IPS DF 6.9 (cell line): ENCODE measurements around the gene LYVE1.

Experiments used
- DNase-seq: peaks from one replicate; pipeline ENCODE4 v3.0.0-alpha.2; 2013; ENCODE audit warnings: low read depth, low spot score
- H3K27ac ChIP-seq: one replicate; pipeline ENCODE4 v1.5.1; 2013; ENCODE audit warnings: low read length, control low read depth
- H3K27me3 ChIP-seq: 2 replicates; pipeline ENCODE4 v1.6.1; 2013; ENCODE audit warnings: mild to moderate bottlenecking, low read length; ENCODE audit not compliant: control insufficient read depth, insufficient read depth
- H3K36me3 ChIP-seq: 2 replicates; pipeline ENCODE4 v1.6.1; 2013; ENCODE audit warnings: low read length; ENCODE audit not compliant: control insufficient read depth, insufficient read depth
- H3K4me1 ChIP-seq: 2 replicates; pipeline ENCODE4 v1.6.1; 2013; ENCODE audit warnings: low read length; ENCODE audit not compliant: control insufficient read depth, insufficient read depth
- H3K4me3 ChIP-seq: 2 replicates; pipeline ENCODE4 v1.5.1; 2013; ENCODE audit warnings: mild to moderate bottlenecking, low read length
- H3K9me3 ChIP-seq: 2 replicates; pipeline ENCODE4 v1.6.1; 2013; ENCODE audit warnings: low read length, inconsistent platforms; ENCODE audit not compliant: control insufficient read depth, insufficient read depth
- WGBS: extraction: QIAGEN DNeasy Blood & Tissue Kit; methylation state at CpG from one replicate; pipeline ENCODE4 v1.1.7; 2013; ENCODE audit warnings: mixed read lengths, missing lambda C conversion rate; ENCODE audit not compliant: insufficient read length, insufficient coverage; 5-methylcytosine and 5-hydroxymethylcytosine counted together

Gene LYVE1

DNA sequence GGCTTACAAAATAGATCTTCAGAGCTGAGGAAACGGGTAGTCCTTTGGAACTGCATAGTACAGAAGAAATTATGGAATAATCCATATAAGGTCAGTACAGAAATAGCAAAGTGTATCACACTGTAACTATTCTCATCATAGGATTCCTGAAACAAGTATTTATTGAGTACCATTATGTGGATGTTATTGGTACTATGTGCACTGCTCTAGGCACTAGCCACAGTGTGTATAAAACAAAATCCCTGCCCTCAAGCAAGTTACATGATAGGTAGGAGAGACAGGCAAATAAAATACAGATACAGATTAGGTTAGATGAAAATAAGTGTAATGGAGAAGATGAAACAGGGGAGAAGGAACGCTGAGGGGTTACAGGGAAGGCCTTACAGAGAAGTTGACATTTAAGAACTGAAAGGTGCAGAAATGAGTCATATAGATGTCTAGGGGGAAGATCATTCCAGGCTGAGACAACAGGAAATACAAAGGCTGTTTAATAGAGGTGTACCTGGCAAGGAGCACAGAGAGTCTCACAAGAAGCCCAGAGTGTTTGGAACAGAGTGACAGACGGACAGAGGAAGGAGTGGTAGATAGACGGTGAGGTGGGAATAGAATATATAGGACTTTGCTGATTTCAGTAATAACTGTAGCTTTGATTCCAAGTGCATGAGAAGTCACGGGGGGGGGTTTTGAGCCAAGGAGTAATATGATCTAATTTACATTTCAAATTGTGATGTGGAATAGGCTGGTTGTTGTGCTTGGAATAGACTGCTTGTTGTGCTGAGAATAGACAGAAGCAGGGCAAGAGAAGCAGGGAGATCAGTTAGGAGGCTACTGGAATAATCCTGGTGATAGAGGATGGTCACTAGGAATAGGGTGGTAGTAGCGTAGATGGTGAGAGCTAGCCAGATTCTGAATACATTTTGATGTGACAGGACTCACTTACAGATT lies 41.2 kb downstream of the LYVE1 start:
- no peak overlapping the region for H3K4me3 ChIP-seq
- H3K27me3 ChIP-seq: no peaks in the 10 kb centered on the region
- DNase-seq: no peak
- H3K36me3 ChIP-seq: no peaks in the 10 kb centered on the region
- no peak overlapping the region for H3K27ac ChIP-seq
- no peaks in the 10 kb centered on the region for H3K4me1 ChIP-seq
- H3K9me3 ChIP-seq: no peaks in the 10 kb centered on the region
- WGBS: 100% methylated on average over 1 of the region's 6 CpGs

DNA sequence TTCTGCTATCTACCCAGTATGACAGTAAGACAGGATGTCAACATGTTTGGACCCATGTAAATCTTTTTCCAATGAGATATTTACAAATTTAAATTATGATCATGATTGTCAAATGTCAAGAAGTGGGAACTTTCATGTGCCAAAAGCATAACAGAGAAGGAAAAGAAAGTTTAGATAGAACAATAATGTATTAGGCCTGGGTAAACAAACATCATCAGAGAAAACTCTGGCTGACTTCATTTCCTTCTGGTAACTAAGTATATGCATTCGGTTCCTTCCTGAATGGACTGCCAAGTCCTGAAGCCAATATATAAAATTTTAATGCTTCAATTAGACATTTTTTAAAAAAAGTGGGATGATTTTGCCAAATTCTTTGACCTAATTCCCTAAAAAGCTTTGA lies 44.0 kb downstream of the LYVE1 start:
- no peak overlapping the region for H3K27ac ChIP-seq
- H3K9me3 ChIP-seq: no peaks in the 10 kb centered on the region
- H3K36me3 ChIP-seq: no peaks in the 10 kb centered on the region
- no peaks in the 10 kb centered on the region for H3K27me3 ChIP-seq
- no CpG with 5 or more reads among the region's 1 CpG for WGBS
- H3K4me1 ChIP-seq: no peaks in the 10 kb centered on the region
- no peak for DNase-seq
- H3K4me3 ChIP-seq: no peak overlapping the region

DNA sequence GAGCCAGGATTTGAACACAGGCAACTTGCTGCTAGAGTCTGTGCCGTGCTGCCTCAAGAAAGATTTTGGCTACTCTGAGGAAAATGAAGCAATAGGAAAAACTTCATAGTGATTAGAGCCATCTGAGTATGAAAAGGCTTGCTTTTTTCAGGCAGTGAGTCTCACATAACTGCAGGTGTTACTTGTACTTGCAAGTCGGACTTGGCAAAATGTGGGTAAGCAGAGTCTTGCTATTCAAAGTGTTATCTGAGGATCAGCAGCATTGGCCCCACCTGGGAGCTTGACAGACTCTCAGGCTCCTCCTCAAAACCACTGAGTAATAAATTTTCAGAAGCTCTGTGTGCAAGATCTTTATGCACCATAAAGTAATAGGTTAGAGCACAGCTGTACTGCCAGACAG lies 45.5 kb downstream of the LYVE1 start:
- DNase-seq: no peak
- no peaks in the 10 kb centered on the region for H3K36me3 ChIP-seq
- H3K27me3 ChIP-seq: no peaks in the 10 kb centered on the region
- WGBS: no CpG with 5 or more reads among the region's 2 CpGs
- H3K4me1 ChIP-seq: no peaks in the 10 kb centered on the region
- H3K27ac ChIP-seq: no peak overlapping the region
- no peaks in the 10 kb centered on the region for H3K9me3 ChIP-seq
- H3K4me3 ChIP-seq: no peak overlapping the region

DNA sequence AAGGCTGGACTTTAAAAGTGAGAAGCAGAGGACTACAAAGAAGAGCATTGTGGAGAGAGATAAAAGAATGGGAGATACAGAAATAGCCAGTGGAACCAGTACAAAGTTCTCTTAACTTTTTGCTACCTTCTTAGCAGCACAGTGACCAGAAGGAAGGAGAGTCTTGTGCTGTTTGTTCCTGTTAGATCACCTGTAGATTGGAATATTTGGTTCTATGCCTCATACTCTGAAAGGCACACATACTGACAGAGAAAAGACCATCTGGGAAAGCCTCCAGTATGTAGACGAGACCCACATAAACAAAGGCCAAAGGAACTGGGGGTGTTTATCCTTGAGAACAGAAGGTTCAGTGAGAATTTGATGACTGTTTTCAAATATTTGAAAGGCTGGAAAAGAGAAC lies 46.2 kb downstream of the LYVE1 start:
- no CpG with 5 or more reads among the region's 1 CpG for WGBS
- Histone ChIP-seq H3K27ac (no peak overlapping the region), H3K4me3 (no peak overlapping the region), H3K4me1 (no peaks in the 10 kb centered on the region), H3K9me3 (no peaks in the 10 kb centered on the region), H3K36me3 (no peaks in the 10 kb centered on the region), H3K27me3 (no peaks in the 10 kb centered on the region)
- DNase-seq: no peak

DNA sequence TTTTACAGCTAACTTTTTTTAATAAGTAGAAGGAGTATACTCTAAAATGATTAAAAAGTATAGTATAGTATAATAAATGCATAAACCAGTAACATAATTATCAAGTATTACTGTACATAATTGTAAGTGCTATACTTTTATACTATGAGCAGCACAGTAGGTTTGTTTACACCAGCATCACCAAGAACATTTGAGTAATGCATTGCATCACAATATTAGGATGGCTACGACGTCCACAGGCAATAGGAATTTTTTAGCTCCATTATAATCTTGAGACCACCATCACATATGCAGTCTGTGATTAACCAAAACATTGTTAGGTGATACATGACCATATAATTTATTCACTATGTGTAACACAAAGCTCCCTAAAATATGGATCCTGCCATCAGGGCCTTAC lies 47.9 kb downstream of the LYVE1 start:
- WGBS: no CpG with 5 or more reads among the region's 2 CpGs
- H3K27me3 ChIP-seq: no peaks in the 10 kb centered on the region
- no peaks in the 10 kb centered on the region for H3K9me3 ChIP-seq
- no peaks in the 10 kb centered on the region; the same call in 1 of the 2 replicates for H3K4me1 ChIP-seq
- DNase-seq: no peak
- no peaks in the 10 kb centered on the region for H3K36me3 ChIP-seq
- no peak overlapping the region for H3K4me3 ChIP-seq
- no peak overlapping the region for H3K27ac ChIP-seq

DNA sequence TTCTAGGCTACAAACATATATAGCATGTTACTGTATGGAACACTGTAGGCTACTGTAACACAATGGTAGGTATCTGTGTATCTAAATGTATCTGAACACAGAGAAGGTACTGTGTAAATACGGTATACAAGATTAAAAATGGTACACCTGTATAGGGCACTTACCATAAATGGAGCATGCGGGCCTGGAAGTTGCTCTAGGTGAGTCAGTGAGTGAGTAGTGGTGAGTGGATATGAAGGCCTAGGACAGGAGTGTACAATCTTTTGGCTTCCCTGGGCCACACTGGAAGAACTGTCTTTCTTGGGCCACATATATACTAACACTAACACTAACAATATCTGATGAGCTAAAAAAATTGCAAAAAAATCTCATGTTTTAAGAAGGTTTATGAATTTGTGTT lies 48.8 kb downstream of the LYVE1 start:
- Histone ChIP-seq H3K4me3 (no peak overlapping the region), H3K27me3 (no peaks in the 10 kb centered on the region), H3K9me3 (no peaks in the 10 kb centered on the region), H3K4me1 (no peaks in the 10 kb centered on the region; the same call in 1 of the 2 replicates), H3K36me3 (no peaks in the 10 kb centered on the region), H3K27ac (no peak overlapping the region)
- no CpG with 5 or more reads among the region's 2 CpGs for WGBS
- DNase-seq: no peak

DNA sequence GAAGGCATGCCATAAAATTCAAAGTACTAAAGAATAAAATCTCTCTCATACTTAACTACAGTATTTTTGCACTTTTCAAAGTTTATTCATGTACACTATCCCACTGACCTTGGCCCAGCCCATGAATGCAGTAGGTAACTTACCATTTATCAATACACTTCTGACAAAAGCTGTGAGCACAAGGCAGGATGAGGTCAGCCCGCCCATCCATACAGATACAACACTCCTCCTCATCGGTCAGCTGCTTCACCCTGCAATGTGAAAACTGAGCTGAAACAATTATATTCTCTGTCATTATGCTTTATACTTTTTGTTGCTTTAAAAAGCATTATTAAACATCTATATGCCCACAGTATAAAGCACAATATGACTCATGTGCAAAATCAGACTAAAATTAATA lies 49.6 kb downstream of the LYVE1 start:
- Histone ChIP-seq H3K36me3 (no peaks in the 10 kb centered on the region), H3K27ac (no peak overlapping the region), H3K9me3 (no peaks in the 10 kb centered on the region), H3K4me3 (no peak overlapping the region), H3K27me3 (no peaks in the 10 kb centered on the region), H3K4me1 (no peaks in the 10 kb centered on the region; the same call in 1 of the 2 replicates)
- no CpG with 5 or more reads among the region's 2 CpGs for WGBS
- DNase-seq: no peak

DNA sequence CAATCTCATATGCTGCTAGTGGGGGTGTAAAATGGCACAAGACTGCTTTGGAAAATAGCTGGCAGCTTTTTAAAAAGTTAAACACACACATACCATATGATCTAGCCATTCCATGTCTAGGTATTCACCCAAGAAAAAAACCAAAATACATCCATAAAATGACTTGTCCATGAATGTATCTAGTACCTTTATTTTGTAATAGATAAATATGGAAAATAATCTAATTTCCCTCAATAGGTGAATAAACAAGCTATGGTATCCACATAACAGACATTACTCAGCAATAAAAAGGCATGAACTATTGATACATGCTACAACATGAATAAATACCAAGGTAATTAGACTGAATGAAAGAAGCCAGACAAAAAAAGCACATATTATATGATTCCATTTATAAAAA lies 50.3 kb downstream of the LYVE1 start:
- no peaks in the 10 kb centered on the region for H3K27me3 ChIP-seq
- no peaks in the 10 kb centered on the region; the same call in 1 of the 2 replicates for H3K4me1 ChIP-seq
- no peak overlapping the region for H3K27ac ChIP-seq
- H3K36me3 ChIP-seq: no peaks in the 10 kb centered on the region
- no peaks in the 10 kb centered on the region for H3K9me3 ChIP-seq
- DNase-seq: no peak
- H3K4me3 ChIP-seq: no peak overlapping the region

DNA sequence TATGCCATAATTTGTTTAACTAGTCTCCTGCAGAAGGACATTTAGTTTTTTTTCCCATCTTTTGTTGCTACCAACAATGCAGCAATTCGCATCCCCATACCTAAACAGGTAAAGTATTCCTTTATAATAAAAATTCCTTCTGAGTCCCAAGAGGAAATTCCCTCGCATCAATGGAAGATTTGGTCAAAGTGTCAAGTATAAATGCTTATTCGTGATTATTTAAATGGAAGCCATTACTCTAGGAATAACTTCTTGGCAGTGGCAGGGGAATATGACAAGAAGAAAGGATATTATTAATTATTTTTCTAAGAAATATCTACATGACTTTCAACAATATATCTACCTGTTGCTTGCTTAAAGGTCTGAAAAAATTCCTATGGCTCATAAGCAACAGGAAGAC lies 53.0 kb downstream of the LYVE1 start:
- H3K9me3 ChIP-seq: no peaks in the 10 kb centered on the region
- H3K27me3 ChIP-seq: no peaks in the 10 kb centered on the region
- no CpG with 5 or more reads among the region's 3 CpGs for WGBS
- H3K4me3 ChIP-seq: no peak overlapping the region
- H3K36me3 ChIP-seq: no peaks in the 10 kb centered on the region
- no peak for DNase-seq
- H3K27ac ChIP-seq: no peak overlapping the region
- H3K4me1 ChIP-seq: no peaks in the 10 kb centered on the region; the same call in 1 of the 2 replicates

DNA sequence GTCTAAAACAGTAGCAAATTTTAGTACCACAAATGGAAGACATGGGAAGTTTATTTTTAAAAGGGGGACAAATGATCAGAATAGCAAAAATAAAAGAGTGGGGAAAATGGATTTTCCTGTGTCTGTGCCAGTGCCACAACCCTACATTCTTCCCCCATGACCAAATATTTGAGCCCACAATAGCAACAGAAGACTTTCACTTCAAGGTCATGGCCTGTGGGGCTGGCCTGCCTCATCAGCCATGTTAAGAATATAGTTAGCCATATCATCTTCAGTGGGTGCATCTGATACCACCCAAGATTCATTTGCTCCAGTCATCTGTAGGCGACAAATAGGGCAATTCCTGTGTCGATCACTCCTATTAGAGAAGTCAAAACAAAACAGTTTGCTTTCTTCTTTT lies 53.8 kb downstream of the LYVE1 start:
- no peak overlapping the region for H3K4me3 ChIP-seq
- H3K9me3 ChIP-seq: no peaks in the 10 kb centered on the region
- no peaks in the 10 kb centered on the region; the same call in 1 of the 2 replicates for H3K4me1 ChIP-seq
- H3K27me3 ChIP-seq: no peaks in the 10 kb centered on the region
- no peak overlapping the region for H3K27ac ChIP-seq
- no peak for DNase-seq
- H3K36me3 ChIP-seq: no peaks in the 10 kb centered on the region
- WGBS: no CpG with 5 or more reads among the region's 2 CpGs

DNA sequence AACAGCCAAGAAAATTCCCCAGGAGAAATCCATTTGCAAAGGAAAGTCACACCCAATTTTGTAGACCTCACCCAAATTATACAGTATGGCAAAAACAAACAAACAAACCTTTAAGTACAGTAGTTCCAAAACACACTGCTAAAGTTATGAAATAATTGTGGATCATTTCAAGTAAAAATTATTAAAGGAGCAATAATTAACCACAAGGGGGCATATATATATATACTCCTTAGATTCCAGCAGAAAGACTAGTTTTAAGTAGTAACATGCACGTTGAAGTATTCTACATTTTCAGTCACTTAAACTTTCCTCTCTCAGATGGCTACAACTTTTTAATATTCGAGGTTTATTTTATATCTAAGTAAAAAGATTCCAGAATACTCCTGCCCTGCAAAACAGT lies 54.3 kb downstream of the LYVE1 start:
- Histone ChIP-seq H3K4me1 (no peaks in the 10 kb centered on the region; the same call in 1 of the 2 replicates), H3K4me3 (no peak overlapping the region), H3K9me3 (no peaks in the 10 kb centered on the region), H3K27me3 (no peaks in the 10 kb centered on the region), H3K27ac (no peak overlapping the region), H3K36me3 (no peaks in the 10 kb centered on the region)
- no peak for DNase-seq
- no CpG with 5 or more reads among the region's 2 CpGs for WGBS
